Superior temporal gyrus (tissue), 1 donor: Measurements from ENCODE around the gene HCN2.

ENCODE experiments used
- DNase-seq: peaks from one replicate; pipeline ENCODE4 v3.0.0-alpha.2; 2016; ENCODE audit errors: extremely low spot score

Gene HCN2

GRCh38 chr19:589693-590395 is at the start of gene HCN2:
TSS of gene HCN2 (plus strand) at chr19:589881. CDS start at chr19:589946, 65 bp downstream.
- DNase-seq: no peak

DNA sequence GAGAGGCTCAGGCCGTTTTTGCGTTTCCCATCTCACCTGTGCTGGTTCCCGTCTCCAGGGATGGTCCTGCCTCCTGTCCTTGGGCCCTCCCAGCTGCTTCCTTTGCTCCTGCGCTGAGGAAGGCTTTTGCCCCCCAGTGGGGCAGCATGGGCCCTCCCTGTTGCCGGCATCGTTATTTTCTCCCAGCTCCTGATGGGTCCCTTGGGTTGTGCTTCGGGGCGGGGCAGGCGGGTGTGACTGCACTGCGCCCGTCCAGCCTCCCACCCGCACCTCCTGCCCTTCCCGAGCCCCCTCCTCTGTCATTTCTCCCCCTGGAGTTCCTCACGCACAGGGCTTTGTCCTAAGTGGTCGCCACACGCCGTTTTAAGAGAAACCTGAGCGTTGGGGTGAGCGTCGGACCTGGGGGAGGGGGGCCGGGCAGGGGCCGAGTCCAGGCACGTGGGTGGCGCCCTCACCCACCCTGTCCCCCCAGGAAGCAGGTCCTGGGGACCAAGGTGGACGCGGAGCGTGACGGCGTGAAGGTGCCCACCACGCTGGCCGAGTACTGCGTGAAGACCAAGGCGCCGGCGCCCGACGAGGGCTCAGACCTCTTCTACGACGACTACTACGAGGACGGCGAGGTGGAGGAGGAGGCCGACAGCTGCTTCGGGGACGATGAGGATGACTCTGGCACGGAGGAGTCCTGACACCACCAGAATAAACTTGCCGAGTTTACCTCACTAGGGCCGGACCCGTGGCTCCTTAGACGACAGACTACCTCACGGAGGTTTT is 48.6 kb upstream of the HCN2 start:
- DNase-seq: no peak

DNA sequence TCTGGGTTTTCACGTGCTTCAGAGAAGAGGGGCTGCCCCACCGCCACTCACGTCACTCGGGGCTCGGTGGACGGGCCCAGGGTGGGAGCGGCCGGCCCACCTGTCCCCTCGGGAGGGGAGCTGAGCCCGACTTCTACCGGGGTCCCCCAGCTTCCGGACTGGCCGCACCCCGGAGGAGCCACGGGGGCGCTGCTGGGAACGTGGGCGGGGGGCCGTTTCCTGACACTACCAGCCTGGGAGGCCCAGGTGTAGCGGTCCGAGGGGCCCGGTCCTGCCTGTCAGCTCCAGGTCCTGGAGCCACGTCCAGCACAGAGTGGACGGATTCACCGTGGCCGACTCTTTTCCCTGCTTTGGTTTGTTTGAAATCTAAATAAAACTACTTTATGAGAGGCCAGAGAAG is 48.0 kb upstream of the HCN2 start:
- no peak for DNase-seq

GRCh38 chr19:542173-542866 is 47.4 kb upstream of the HCN2 start:
- no peak for DNase-seq

DNA sequence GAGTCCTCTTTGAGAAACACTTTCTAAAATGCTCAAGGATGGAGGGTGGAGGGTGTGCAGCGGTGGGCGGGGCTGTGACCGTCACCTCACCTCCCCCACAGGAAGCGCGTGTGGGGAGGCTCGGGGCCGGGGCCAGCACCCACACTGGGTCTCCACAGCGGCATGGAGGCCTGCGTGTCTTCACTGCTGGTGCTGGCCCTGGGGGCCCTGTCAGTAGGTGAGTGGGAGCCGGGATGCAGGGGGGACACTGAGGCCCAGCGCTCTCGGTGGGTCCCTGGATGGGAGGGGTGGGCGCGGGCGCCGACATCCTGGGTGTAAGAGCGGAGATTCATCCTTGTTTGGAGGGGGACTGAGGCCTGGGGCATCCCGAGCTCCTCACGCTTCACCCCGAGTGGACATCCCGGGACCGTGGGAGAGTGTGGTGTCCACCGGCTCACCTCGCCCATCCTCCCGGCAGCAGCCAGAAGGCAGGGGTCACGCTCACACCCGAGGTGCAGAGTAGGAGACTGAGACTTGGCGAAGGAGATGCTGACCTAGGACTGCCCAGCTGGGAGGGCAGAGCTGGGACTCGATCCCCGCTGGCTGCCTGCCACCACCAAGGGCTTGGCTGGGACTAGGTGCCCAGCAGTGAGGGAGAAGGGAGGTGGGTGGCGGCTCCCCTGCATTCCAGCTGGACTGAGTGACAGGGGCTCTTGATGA is 45.6 kb upstream of the HCN2 start, which contains the start of gene GZMM:
Gene GZMM, plus strand, starts transcription at position 144 of the 699 bp plus-strand sequence. Its CDS starts 19 bp downstream, at position 163.
- DNase-seq: no peak

DNA sequence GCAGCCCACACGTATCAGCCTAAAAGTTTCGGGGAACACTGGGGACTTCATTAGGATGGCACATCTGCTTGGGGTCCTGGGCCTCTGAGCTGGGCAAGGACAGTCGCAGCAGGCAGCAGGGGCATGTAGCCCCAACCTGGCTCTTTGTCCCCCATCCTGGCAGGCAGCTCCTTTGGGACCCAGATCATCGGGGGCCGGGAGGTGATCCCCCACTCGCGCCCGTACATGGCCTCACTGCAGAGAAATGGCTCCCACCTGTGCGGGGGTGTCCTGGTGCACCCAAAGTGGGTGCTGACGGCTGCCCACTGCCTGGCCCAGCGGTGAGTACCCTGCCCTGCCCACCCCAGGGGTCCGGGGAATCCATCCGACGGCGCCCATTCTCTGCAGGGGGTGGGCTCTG is 42.6 kb upstream of the HCN2 start:
- no peak for DNase-seq

- no peak for DNase-seq
Observed at GRCh38 chr19:547836-548720, 41.6 kb upstream of the HCN2 start.

DNA sequence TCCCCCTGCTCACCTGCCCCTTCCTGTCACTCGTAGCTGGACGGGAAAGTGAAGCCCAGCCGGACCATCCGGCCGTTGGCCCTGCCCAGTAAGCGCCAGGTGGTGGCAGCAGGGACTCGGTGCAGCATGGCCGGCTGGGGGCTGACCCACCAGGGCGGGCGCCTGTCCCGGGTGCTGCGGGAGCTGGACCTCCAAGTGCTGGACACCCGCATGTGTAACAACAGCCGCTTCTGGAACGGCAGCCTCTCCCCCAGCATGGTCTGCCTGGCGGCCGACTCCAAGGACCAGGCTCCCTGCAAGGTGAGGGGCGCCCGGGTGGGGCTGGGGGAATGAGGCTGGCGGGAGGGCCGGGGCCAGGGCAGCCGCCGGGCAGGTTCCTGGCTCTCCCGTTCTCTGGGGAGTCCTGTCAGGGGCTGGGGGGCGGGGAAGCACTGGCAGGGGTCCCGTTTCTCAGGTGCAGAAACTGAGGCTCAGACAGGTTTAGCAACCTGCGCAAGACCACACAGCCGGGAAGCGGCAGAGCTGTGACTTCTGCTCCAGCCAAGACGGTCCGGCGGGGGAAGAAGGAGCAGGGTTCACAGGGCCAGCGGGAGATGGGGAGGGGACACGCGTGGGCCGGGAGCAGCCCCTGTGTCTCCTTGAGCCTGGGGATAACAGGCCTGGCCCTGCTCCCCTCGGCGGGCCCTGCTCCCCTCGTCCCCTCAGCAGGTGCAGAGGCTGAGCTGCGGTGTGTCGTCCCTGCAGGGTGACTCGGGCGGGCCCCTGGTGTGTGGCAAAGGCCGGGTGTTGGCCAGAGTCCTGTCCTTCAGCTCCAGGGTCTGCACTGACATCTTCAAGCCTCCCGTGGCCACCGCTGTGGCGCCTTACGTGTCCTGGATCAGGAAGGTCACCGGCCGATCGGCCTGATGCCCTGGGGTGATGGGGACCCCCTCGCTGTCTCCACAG is 40.5 kb upstream of the HCN2 start:
- no peak for DNase-seq

DNA sequence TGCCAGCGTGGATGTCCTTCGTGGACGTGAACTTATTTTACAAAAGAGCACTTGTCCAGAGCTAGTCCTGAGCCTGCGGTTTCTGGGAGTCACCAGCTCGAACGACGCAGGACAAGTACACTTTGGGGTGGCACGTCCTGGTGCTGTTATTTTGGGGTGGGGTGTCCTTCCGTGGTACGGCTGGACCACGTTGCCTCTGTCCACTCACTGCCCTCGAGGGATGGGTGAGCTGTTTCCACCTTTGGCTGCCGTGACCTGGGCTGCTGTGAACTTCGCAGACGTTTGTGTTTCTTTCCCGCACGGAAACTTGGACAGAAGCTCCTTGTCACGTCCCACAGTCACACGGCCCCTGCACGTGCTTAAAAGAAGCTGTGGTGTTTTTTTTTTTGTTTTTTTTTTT is 34.9 kb upstream of the HCN2 start:
- no peak for DNase-seq

DNA sequence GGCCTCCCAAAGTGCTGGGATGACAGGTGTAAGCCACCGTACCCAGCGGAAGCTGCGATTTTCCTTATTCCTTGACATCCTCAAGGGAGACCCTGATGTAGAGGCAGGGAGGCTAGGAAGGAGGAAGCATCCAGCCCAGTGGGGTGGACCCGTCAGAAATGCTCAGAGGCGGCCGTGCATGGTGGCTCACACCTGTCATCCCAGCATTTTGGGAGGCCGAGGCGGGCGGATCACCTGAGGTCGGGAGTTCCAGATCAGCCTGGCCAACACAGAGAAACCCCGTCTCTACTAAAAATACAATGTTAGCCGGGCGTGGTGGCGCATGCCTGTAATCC is 34.2 kb upstream of the HCN2 start:
- DNase-seq: no peak

DNA sequence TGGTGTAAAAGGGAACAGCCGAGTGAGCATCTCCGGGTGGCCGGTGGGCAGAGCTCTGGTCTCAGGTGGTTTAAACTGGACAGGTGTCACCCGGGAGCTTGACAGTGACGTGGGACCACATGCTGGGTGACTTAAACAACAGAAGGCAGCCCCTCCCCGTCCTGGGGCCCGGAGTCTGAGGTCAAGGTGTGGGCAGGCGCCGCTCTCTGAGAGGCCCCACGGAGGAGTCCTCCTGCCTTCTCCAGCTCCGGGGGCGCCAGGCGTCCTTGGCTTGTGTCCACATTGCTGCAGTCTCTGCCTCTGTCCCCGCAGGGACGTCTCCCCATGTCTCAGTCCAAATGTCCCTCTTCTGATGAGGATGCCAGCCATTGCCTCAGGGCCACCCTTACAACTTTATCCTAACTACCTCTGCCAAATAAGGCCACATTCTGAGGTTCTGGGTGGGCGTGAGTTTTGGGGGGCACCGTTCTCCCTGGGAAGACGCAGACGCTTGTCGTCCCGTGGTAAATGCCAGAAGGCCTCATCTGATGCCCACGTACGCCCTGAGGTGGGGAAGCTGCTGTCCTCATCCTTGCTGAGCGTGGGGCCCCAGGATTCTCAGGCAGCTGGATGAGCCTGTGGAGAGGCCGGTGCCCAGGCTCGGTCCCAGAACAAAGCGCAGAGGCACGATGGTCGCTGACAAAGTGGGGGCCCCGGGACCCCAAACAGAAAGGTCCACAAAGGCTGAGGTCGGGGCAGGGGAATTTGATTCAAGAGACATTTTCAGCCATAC is 32.9 kb upstream of the HCN2 start:
- DNase-seq: no peak

GRCh38 chr19:558770-559439 is 30.8 kb upstream of the HCN2 start:
- no peak for DNase-seq

DNA sequence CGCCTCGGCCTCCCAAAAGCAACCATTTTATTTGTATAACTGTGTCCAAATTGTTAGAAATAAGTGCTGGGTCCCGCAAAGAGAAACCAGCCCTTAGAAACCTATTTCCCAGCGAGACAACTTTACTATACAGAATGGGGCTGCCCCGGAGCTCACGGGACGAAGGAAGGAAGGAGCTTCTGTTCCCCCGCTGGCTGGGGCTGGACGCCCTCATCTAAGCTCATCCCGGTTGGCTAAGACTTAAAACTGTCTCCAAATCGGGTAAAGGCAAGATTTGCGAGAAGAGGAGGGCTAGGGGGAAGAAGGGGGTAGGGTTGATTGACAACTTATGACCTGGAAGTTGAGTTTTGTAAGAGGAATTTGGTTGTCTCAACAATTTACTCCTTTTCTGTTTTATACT is 29.6 kb upstream of the HCN2 start:
- no peak for DNase-seq

GRCh38 chr19:566403-566802 is 23.3 kb upstream of the HCN2 start:
- no peak for DNase-seq

- no peak for DNase-seq
Observed at GRCh38 chr19:566844-567243, 22.8 kb upstream of the HCN2 start.

DNA sequence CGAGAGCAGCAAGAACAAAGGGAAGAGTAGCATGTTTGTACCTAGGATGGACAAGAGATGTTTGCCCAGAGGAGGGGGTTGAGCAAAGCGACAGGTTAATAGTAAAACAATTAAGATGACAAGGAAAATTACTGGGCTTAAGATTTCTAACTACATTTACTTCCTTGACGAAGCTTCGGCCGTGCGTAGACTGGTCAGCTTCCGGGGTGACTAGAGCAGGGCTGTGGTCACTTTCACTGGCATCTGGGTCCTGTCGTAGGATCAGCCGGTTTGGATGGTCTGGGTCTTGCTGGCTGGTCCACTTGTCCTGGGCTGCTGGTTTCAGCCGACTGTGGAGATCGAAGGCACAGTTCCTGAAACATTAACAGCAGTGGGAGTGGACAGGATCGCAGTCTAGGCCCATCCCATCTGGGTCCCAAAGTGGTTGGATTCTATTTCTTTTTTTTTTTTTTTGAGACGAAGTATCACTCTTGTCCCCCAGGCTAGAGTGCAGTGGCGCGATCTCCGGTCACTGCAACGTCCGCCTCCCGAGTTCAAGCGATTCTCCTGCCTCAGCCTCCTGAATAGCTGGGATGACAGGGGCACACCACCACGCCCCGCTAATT is 22.3 kb upstream of the HCN2 start:
- no peak for DNase-seq

DNA sequence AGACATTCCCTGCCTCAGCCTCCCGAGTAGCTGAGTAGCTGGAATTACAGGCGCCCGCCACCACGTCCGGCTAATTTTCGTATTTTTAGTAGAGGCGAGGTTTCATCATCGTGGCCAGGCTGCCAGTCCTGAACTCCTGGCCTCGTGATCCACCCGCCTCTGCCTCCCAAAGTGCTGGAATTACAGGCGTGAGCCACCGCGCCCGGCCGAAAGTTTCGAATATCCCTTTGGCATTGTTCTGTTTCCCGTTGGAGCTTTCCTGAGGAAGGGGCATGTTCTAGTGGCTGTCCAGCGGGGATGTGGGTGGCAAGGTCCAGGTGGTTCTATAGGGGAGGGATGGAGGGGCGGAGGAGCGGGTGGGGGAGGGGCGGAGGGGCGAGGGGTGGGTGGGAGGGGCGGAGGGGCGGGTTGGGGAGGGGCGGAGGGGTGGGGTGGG is 19.4 kb upstream of the HCN2 start:
- DNase-seq: no peak

GRCh38 chr19:570937-571565 is 18.6 kb upstream of the HCN2 start:
- DNase-seq: no peak
